Body of pancreas (tissue), 4 donors: ENCODE results near the gene HTRA3.

ENCODE experiments used
- CTCF ChIP-seq, 7 experiments: fragments of 450-650 bp in 4 of 7; fragments of 200-600 bp in 3 of 7; sonication (generic) in 3 of 7; IDR thresholded peaks; one replicate each; pipeline ENCODE4 v1.5.1; 2016 to 2019; ENCODE audit warnings: antibody characterized with exemption in 7 of 7
- POLR2A ChIP-seq, 3 donors: fragments of 450-650 bp; IDR thresholded peaks; one replicate each; pipeline ENCODE4 v1.6.1; 2016; ENCODE audit warnings: antibody characterized with exemption in 3 of 3, mild to moderate bottlenecking in 2 of 3

DNA sequence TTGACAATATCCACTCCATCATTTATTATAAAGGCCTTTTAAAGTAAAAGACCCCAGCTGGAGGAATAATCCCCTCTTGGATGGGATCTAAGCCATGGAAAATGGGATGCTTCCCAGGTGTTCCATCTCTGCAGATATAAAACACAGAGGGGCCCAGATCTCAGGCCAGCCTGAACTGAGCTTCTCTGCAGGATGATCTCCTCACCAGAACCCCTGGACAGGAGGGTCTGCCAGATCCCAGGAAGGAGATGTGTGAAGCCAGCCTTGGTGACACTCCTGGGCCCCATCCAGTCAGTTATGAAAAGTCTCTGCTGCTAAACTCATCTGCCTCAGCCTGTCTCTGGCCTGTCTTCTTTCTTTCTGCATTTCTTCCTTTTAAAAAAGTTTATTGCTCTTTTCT lies 56.7 kb downstream of the HTRA3 start:
- TF ChIP-seq CTCF (IDR thresholded peaks at IDR 0.05) (no peak), POLR2A (IDR thresholded peaks at IDR 0.05) (no peak)
